Measurements from ENCODE around the gene SKAP2.

SKAP2 gene

GRCh38 chr7:26700893-26701292 lies 163.5 kb downstream of the SKAP2 start:
- no peak for TF ChIP-seq POLR2AphosphoS5 (IDR thresholded peaks at IDR 0.05; ENCODE audit: low read depth, low read length)
- TF ChIP-seq POLR2A (IDR thresholded peaks at IDR 0.05; ENCODE audit: low read depth, low read length) = no peak
- TF ChIP-seq TAF1 (IDR thresholded peaks at IDR 0.05; ENCODE audit: borderline replicate concordance, low read depth, low read length) = no peak
- DNase-seq (ENCODE audit: insufficient read length) (no peak), FAIRE-seq (no peak)

GRCh38 chr7:26700386-26700785 lies 164.0 kb downstream of the SKAP2 start:
- DNase-seq (ENCODE audit: insufficient read length) = no peak
- FAIRE-seq = no peak
- TF ChIP-seq POLR2A (IDR thresholded peaks at IDR 0.05; ENCODE audit: low read depth, low read length) (no peak), POLR2AphosphoS5 (IDR thresholded peaks at IDR 0.05; ENCODE audit: low read depth, low read length) (no peak), TAF1 (IDR thresholded peaks at IDR 0.05; ENCODE audit: borderline replicate concordance, low read depth, low read length) (no peak)

- TF ChIP-seq POLR2A (IDR thresholded peaks at IDR 0.05; ENCODE audit: low read depth, low read length) = no peak
- no peak for TF ChIP-seq TAF1 (IDR thresholded peaks at IDR 0.05; ENCODE audit: borderline replicate concordance, low read depth, low read length)
- DNase-seq (ENCODE audit: insufficient read length) = no peak
- no peak for FAIRE-seq
Measured at GRCh38 chr7:26699766-26700165, 164.6 kb downstream of the SKAP2 start.

GRCh38 chr7:26698806-26699205 lies 165.6 kb downstream of the SKAP2 start:
- FAIRE-seq = no peak
- TF ChIP-seq POLR2AphosphoS5 (IDR thresholded peaks at IDR 0.05; ENCODE audit: low read depth, low read length) (no peak), TAF1 (IDR thresholded peaks at IDR 0.05; ENCODE audit: borderline replicate concordance, low read depth, low read length) (no peak), POLR2A (IDR thresholded peaks at IDR 0.05; ENCODE audit: low read depth, low read length) (no peak)
- no peak for DNase-seq (ENCODE audit: insufficient read length)

GRCh38 chr7:26698194-26698593 lies 166.2 kb downstream of the SKAP2 start:
- DNase-seq (ENCODE audit: insufficient read length) = no peak
- no peak for FAIRE-seq
- TF ChIP-seq POLR2AphosphoS5 (IDR thresholded peaks at IDR 0.05; ENCODE audit: low read depth, low read length) (no peak), TAF1 (IDR thresholded peaks at IDR 0.05; ENCODE audit: borderline replicate concordance, low read depth, low read length) (no peak), POLR2A (IDR thresholded peaks at IDR 0.05; ENCODE audit: low read depth, low read length) (no peak)

DNA sequence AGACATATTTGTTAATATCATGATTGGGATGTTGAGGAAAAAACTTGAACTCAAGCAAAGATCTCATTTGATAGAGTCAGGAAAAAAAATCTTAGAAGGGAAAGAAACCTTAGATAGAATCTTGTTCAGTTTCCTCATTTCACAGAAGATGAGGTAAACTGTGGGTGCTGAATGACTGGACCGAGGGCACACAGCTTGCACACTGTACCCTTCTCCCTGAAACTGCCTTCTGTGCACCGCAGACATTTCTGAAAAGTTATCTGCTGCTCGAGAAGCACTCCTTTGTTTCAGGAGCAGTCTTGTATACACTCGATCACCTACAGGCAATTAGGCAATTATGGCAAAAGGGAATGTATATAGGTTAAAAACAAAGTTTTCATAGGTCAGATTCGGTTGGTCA lies 167.4 kb downstream of the SKAP2 start:
- no peak for TF ChIP-seq POLR2A (IDR thresholded peaks at IDR 0.05; ENCODE audit: low read depth, low read length)
- TF ChIP-seq POLR2AphosphoS5 (IDR thresholded peaks at IDR 0.05; ENCODE audit: low read depth, low read length) = no peak
- no peak for TF ChIP-seq TAF1 (IDR thresholded peaks at IDR 0.05; ENCODE audit: borderline replicate concordance, low read depth, low read length)
- no peak for FAIRE-seq
- DNase-seq (ENCODE audit: insufficient read length) = no peak

GRCh38 chr7:26696161-26696560 lies 168.2 kb downstream of the SKAP2 start:
- TF ChIP-seq TAF1 (IDR thresholded peaks at IDR 0.05; ENCODE audit: borderline replicate concordance, low read depth, low read length) (no peak), POLR2A (IDR thresholded peaks at IDR 0.05; ENCODE audit: low read depth, low read length) (no peak), POLR2AphosphoS5 (IDR thresholded peaks at IDR 0.05; ENCODE audit: low read depth, low read length) (no peak)
- DNase-seq (ENCODE audit: insufficient read length) = no peak
- no peak for FAIRE-seq

- no peak for DNase-seq (ENCODE audit: insufficient read length)
- TF ChIP-seq POLR2AphosphoS5 (IDR thresholded peaks at IDR 0.05; ENCODE audit: low read depth, low read length) (no peak), POLR2A (IDR thresholded peaks at IDR 0.05; ENCODE audit: low read depth, low read length) (no peak), TAF1 (IDR thresholded peaks at IDR 0.05; ENCODE audit: borderline replicate concordance, low read depth, low read length) (no peak)
Measured at GRCh38 chr7:26694713-26695112, 169.7 kb downstream of the SKAP2 start.

GRCh38 chr7:26694141-26694540 lies 170.2 kb downstream of the SKAP2 start:
- FAIRE-seq (no peak), DNase-seq (ENCODE audit: insufficient read length) (no peak)
- TF ChIP-seq POLR2AphosphoS5 (IDR thresholded peaks at IDR 0.05; ENCODE audit: low read depth, low read length) = no peak
- no peak for TF ChIP-seq TAF1 (IDR thresholded peaks at IDR 0.05; ENCODE audit: borderline replicate concordance, low read depth, low read length)
- TF ChIP-seq POLR2A (IDR thresholded peaks at IDR 0.05; ENCODE audit: low read depth, low read length) = no peak

More at GRCh38 chr7:26694713-26695112, 169.7 kb downstream of the SKAP2 start:
- no peak for FAIRE-seq

GRCh38 chr7:26691886-26692285 lies 172.5 kb downstream of the SKAP2 start:
- no peak for FAIRE-seq
- no peak for DNase-seq (ENCODE audit: insufficient read length)
- TF ChIP-seq POLR2AphosphoS5 (IDR thresholded peaks at IDR 0.05; ENCODE audit: low read depth, low read length) = no peak
- TF ChIP-seq TAF1 (IDR thresholded peaks at IDR 0.05; ENCODE audit: borderline replicate concordance, low read depth, low read length) = no peak
- no peak for TF ChIP-seq POLR2A (IDR thresholded peaks at IDR 0.05; ENCODE audit: low read depth, low read length)

GRCh38 chr7:26691406-26691805 lies 173.0 kb downstream of the SKAP2 start:
- DNase-seq (ENCODE audit: insufficient read length) = no peak
- TF ChIP-seq POLR2AphosphoS5 (IDR thresholded peaks at IDR 0.05; ENCODE audit: low read depth, low read length) = no peak
- no peak for TF ChIP-seq TAF1 (IDR thresholded peaks at IDR 0.05; ENCODE audit: borderline replicate concordance, low read depth, low read length)
- no peak for TF ChIP-seq POLR2A (IDR thresholded peaks at IDR 0.05; ENCODE audit: low read depth, low read length)
- FAIRE-seq = no peak

DNA sequence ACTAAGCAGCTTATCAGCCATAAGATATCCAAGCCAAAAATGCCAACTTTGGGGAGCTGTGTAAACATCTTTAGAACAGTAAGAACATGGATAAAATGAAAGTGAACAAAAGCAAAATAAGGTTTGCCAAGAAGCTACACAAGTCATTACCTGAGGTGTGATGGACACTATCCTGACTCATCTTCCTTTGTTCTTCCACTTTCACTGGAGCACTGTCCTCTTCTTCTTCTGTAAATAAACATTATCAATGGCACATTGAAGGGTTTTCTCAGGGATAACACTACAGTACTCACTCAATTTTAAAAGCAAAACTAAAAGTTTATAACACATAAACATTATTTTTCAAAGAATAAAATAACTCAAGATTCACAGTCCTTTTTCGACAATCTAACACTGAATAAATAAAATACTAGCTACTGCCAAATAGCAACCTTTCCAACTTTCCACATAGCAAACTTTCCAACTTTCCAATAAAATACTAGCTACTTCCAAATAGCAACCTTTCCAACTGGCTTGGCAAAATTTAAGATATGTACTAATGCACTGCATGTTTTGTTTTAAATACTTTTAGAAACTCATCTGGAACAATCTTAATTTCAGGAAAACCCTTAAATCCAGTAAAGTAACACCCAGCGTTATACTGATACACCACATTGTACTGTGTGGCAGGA lies 174.1 kb downstream of the SKAP2 start:
- no peak for DNase-seq (ENCODE audit: insufficient read length)
- TF ChIP-seq POLR2AphosphoS5 (IDR thresholded peaks at IDR 0.05; ENCODE audit: low read depth, low read length) = no peak
- TF ChIP-seq TAF1 (IDR thresholded peaks at IDR 0.05; ENCODE audit: borderline replicate concordance, low read depth, low read length) = no peak
- no peak for TF ChIP-seq POLR2A (IDR thresholded peaks at IDR 0.05; ENCODE audit: low read depth, low read length)
- no peak for FAIRE-seq
